GM12873 (cell line): ENCODE measurements around the gene CHCHD3.

Experiments used
- TF ChIP-seq, protein P1 (sequence below): IDR thresholded peaks from 2 replicates; pipeline ENCODE4 v1.5.1; 2012; ENCODE audit warnings: low read depth, mild to moderate bottlenecking, moderate library complexity, low read length, control low read depth; ENCODE audit not compliant: insufficient read depth; ENCODE audit errors: missing control alignments

Gene CHCHD3

DNA sequence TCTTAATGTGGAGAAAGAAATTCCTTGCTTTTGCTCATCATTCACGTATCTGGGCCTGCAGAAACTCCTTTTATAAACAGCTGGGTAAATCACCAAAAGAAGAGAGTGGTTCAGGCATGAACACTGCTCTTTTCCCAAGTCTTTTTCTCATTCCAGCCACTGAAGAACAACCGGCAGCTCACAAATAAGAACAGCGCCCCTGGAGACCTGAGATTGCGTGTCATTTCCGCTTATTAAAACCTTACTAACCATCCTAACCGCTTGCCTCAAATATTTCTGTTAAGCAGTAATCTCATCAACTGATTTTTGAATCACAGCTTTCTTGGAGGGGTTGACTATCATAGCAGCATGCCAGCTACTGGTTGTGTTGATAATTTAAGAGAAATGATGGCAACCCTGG is 292.6 kb downstream of the CHCHD3 start:
- TF ChIP-seq, protein P1, sequence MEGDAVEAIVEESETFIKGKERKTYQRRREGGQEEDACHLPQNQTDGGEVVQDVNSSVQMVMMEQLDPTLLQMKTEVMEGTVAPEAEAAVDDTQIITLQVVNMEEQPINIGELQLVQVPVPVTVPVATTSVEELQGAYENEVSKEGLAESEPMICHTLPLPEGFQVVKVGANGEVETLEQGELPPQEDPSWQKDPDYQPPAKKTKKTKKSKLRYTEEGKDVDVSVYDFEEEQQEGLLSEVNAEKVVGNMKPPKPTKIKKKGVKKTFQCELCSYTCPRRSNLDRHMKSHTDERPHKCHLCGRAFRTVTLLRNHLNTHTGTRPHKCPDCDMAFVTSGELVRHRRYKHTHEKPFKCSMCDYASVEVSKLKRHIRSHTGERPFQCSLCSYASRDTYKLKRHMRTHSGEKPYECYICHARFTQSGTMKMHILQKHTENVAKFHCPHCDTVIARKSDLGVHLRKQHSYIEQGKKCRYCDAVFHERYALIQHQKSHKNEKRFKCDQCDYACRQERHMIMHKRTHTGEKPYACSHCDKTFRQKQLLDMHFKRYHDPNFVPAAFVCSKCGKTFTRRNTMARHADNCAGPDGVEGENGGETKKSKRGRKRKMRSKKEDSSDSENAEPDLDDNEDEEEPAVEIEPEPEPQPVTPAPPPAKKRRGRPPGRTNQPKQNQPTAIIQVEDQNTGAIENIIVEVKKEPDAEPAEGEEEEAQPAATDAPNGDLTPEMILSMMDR = no peak

DNA sequence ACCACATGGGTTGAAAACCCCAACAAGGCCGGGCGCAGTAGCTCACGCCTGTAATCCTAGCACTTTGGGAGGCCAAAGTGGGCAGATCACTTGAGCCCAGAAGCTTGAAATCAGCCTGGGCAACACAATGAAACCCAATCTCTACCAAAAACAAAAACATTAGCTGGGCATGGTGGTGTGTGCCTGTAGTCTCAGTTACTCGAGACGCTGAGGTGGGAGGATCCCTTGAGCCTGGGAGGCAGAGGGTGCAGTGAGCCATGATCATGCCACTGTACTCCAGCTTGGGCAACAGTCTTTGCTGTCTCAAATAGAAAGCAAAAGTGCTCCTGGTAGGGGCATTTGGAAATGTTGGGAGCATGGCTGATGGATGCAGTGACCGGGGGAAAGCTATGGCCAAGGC is 296.0 kb downstream of the CHCHD3 start:
- TF ChIP-seq, protein P1 = no peak

DNA sequence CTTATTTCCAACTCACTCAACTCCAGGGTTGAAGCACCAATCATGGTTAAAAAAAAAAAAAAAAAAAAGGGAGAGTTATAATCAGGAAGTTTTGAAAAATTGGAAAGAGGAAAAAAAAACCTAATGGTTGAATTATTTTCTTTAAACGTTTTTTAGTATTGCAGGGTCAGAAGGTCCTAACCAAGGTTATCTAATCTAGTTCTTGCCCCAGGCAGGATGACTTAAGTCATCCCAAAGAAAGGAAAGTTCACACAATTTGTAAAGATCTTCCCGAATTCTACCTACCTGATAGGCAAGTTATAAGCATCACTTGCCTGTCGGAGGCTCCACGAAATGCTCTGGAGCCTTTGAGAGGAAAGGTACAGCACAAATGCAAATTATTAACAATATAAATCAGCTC is 297.5 kb downstream of the CHCHD3 start:
- TF ChIP-seq, protein P1 = no peak

DNA sequence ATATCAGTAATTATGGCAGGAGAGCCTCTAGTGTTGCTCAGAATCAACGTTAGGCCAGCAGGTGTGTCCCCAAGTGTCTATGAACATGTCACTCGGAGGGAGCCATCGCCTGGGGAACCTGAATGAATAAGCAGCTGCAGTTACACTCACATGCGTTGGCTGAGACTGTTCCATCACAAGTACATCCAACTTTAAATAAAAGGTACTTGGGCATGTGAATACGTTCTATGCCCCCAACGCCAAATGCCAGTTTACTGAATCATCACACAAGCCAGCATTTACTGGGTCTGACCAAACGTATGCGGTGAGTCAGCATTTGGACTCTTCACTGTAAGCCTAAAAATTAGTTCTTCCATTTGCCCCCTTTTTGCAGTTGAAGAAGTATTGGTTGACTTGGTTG is 298.1 kb downstream of the CHCHD3 start:
- TF ChIP-seq, protein P1 = no peak

DNA sequence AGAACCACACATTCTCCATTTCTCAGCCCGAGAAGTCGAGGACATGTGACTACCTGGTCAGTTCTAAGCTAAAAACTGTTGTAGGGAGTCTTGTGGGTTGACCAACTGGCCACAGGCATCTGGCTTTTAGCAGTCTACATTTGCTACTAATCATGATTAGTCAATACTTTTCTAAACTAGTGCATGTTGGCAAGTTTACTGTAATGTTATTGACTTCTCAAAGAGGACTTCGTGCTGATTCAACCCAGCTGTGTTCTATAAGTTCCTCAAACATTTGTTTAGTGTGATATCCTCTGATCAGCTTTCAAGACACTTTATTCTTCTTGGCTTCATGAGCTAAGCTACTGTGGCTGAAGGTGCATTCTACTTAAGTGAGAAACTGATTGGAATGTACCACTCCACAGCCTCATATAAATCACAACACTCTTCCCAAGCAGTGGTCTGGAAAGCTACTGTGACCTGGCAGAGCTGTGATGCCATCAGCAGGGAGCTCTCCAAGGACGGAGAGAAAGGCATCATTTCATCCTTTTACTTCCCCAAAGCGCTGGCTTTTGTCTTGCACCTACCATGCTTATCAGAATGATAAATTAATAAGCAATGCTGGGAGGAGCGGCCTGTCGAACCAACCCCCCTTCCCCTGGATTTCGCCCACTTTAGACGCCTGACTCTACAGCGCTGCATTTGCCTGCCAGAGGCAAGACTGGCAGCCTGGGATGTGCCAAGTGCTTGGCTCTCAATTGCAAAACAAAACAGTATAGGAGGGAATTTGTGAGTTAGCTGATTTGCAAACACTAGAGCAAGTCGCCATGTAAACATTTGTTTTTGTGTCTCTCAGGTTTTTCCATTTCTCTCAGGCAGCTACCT is 298.9 kb downstream of the CHCHD3 start:
- TF ChIP-seq, protein P1 = no peak

DNA sequence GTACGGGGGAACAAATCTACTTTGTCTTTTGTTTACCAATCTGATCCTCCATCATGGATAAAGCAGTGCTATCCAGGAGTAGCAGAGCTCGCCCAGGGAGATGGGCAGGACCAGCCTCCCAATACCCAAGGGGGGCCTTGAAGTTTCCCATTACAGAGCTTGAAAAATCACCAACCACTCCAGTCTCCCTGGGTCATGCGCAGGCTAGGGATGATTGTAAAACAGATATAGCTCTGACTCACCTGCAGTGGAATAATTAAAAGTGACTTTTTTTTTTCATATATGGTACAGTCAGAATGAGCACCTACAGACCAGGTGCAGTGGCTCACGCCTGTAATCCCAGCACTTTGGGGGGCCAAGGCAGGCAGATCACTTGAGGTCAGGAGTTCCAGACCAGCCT is 301.1 kb downstream of the CHCHD3 start:
- TF ChIP-seq, protein P1 = no peak

DNA sequence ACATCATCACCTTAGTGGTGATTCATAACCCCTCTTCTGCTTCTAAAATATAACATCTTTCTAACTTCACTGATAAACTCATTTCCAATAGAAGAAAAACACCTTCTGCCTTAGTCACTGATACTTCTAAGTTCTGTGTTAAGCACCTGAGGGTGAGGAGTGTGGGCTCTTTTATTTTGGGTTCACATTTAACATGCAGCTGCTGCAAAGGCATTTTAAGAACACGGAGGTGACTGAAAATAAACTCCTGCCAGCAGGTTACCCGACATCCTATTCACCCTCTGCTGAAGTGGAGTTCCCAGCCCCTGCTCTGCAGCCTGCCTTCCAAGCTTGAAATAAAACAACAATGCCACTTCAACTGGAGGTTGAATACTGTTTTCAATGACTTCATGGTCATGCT is 302.7 kb downstream of the CHCHD3 start:
- TF ChIP-seq, protein P1 = no peak
